Spleen (tissue), 7 donors: ENCODE measurements around the gene ZNF577.

Experiments
- POLR2A ChIP-seq, 3 donors: fragments of 450-650 bp; IDR thresholded peaks; one replicate each; pipeline ENCODE4 v1.5.1; 2017; ENCODE audit warnings: antibody characterized with exemption in 3 of 3, mild to moderate bottlenecking in 1 of 3
- TF ChIP-seq, protein P1 (sequence below), 11 experiments: fragments of 200-600 bp in 7 of 11; fragments of 450-650 bp in 4 of 11; sonication (generic) in 4 of 11; IDR thresholded peaks in 8 of 11; conservative IDR thresholded peaks in 3 of 11; 1 replicate in 7 of 11; 2 replicates in 4 of 11; pipeline versions ENCODE4 v1.4.0 to v1.8.0; 2016 to 2021; ENCODE audit warnings: antibody characterized with exemption in 11 of 11, inconsistent platforms in 4 of 11, mild to moderate bottlenecking in 1 of 11
- donor health status: DM: no; HTN: no; CAD: no; lungs with moderate emphysema.
- donor health status: DM: no; HTN: no; CAD: no.
- donor health status: DM: no; HTN: no; CAD: no.

DNA sequence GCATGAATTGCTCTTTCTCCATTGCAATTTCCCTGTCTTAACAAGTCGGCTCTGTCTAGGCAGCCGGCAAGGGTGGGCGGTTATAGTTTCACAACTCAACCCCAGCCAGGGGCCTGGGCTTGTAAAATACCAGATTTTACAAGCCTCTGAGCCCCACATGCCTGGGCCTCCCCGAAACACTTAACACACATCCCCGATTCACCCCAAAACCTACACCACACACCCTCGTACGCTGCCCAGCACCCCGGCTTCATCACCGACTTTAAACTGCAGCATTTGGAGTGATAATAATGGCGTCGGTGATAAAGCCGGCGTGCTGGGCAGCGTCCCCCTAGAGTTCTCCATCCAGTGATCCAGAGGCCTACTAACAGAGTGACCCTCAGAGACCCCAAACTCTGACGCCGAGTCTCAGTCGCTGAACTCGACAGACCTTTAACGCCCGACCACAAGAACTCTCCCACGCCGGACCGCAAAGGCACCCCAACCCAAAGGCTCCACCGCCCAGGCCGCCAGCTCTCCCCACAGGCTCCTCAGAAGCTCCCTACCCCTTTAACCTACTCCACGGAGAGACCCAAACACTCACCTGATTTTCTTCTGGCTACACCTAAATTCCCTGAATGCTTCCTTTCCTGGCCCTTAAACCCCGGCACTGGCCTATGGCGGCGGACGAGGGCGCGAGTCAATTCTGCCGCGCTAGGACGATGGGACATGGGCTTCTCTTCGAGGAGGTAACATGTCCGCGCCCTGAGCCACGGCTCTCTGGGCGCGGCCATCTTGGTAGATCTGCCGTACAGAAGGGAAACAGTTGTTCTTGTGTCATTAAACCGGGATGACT is 16.8 kb upstream of the ZNF577 start, which contains the start of gene ZNF649:
- TF ChIP-seq, protein P1, sequence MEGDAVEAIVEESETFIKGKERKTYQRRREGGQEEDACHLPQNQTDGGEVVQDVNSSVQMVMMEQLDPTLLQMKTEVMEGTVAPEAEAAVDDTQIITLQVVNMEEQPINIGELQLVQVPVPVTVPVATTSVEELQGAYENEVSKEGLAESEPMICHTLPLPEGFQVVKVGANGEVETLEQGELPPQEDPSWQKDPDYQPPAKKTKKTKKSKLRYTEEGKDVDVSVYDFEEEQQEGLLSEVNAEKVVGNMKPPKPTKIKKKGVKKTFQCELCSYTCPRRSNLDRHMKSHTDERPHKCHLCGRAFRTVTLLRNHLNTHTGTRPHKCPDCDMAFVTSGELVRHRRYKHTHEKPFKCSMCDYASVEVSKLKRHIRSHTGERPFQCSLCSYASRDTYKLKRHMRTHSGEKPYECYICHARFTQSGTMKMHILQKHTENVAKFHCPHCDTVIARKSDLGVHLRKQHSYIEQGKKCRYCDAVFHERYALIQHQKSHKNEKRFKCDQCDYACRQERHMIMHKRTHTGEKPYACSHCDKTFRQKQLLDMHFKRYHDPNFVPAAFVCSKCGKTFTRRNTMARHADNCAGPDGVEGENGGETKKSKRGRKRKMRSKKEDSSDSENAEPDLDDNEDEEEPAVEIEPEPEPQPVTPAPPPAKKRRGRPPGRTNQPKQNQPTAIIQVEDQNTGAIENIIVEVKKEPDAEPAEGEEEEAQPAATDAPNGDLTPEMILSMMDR (IDR thresholded peaks at IDR 0.05 in 8 of 11, conservative IDR thresholded peaks at IDR 0.05 in 3 of 11): peak in 1 of 11 experiments; percentile 14
- TF ChIP-seq POLR2A (IDR thresholded peaks at IDR 0.05): no peak
